GM18502 (cell line): ENCODE measurements around the gene NOS2.
A peak's percentile ranks its signal among the peaks of the same experiment; 100 is the strongest.
"Not testable (repeated sequence)": the region's sequence is repeated elsewhere in the genome, so short reads cannot be mapped to it uniquely, and the experiment has no call there.

Source experiments
- ATAC-seq: cut with Tn5 transposase; IDR thresholded peaks from one replicate; pipeline ENCODE4 v1.9.1; 2021; ENCODE audit warnings: mild to moderate bottlenecking; ENCODE audit not compliant: unreplicated experiment, poor library complexity

The NOS2 gene

DNA sequence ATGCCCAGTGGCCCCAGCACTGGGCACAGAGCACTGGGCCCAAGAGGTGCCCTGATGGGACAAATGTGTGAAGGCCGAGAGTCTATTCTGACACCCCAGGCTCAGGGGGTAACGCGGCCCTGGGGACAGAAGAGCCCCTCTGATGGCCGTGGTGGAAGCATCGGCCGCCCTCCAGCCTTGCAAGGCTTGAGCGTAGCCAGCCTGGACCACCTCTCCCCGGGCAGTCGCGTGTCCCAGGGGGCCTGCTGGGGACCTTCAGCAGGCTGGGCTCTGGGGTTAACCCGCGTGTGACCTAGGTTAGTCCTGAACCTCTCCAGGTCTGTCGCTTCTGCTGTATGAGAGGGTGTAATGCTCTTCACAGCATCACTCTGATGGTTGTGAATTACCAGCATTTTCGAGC, 40.8 kb downstream of the NOS2 start:
- no peak for ATAC-seq

DNA sequence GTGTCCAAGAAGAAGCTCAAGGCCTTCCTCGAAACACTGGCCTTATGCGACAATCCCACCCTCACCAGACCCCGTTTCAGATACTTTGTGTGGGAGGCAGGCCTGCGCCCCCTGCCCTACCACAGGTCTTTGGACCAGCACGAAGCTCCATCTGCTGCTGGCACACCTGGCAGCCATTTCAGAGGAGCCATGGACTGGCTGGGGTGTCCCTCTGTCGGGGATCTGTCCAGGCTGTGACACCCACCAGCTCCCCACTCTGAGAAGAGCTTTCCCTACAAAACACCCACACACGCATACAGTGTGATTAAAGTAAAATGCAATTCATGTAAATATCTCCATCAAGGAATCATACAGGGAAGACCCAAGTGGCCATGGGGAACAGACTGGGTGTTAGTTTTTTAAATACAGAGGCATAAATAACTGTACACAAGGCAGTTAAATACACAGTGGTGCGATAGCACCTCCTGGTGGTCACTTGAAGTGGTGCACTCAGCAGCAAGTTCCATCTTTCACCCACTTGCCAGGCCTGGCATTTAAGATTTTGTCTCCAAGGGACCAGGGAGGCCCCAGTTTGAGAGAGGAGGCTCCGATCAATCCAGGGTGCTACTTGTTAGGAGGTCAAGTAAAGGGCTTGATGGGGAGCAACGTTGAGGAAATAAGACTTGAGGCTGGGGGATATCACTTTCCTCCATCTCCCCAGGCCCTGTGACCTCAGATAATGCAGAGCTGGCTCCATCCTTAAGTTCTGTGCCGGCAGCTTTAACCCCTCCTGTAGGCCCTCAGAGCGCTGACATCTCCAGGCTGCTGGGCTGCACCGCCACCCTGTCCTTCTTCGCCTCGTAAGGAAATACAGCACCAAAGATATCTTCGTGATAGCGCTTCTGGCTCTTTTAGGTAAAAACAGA, 43.6 kb downstream of the NOS2 start:
- no peak for ATAC-seq

DNA sequence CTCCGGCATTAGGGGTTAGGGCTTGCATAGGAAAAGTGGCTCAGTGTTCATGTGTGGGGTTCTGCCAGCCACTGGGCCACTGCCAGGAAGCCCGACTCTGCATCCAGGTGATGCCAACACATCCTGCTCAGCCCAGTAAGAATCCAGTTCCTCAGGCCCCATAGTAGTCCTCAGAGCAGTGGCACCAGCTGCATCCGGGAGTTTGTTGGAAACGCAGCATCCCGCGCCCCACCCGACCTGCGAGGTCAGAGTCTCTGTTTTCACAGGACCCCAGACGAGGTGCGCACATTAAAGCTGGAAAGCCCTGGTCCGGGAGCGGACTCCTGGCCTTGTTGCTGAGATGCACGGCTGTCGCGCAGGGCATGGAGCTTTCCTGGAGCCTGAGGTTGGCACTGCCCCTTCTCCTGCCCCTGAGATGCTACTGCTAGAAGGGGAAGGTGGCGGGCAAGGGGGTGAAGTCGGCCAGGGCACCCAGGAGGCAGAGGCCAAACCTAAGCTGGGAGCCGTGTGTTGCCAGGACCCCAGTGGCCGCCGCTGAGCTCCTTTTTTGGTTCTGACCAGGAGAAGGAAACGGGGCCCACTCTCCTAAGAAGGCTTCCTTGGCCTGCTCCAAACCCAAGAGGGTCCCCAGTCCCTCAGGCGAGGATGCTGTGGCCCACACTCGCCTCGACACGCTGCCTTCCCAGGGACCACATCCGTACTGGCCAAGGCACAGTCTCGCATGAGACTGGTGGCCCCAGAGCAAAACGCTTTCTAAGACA, 44.4 kb downstream of the NOS2 start:
- no peak for ATAC-seq

DNA sequence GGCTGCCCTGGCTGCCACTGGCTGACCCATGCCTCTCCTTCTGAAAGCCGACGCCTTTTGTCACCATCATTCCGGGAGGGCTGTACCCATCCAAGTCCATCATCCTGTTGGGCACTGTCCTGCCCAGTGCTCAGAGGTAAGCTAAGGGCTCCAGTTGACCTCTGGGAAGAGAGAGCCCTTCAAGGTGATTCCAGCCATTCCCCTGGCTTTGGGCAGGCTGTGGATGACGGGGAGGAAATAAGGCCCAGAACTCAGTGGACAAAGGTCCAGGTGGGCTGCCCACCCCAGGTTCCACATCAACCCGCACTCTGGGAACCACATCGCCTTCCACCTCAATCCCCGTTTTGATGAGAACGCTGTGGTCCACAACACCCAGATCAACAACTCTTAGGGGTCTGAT, 45.8 kb downstream of the NOS2 start:
- no peak for ATAC-seq

DNA sequence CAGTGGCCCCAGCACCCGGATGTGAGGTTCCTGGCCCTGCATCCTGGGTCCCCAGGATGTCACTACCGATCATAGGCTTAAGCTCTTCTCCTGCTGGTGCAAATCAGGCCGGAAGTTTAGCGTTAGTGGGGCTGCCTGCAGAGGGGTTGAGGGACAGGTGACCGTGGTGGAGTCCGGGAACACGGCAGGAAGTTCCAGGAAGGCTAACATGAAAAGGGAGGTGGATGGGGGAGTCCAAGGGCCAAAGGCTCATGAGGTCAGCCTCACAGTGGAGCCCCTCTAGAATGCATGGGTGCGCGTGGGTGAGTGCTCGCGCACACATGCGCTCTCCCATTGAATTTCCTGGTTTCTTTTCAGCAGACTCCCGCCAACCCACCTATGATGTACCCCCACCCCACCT, 46.6 kb downstream of the NOS2 start:
- ATAC-seq: not testable (repeated sequence)

DNA sequence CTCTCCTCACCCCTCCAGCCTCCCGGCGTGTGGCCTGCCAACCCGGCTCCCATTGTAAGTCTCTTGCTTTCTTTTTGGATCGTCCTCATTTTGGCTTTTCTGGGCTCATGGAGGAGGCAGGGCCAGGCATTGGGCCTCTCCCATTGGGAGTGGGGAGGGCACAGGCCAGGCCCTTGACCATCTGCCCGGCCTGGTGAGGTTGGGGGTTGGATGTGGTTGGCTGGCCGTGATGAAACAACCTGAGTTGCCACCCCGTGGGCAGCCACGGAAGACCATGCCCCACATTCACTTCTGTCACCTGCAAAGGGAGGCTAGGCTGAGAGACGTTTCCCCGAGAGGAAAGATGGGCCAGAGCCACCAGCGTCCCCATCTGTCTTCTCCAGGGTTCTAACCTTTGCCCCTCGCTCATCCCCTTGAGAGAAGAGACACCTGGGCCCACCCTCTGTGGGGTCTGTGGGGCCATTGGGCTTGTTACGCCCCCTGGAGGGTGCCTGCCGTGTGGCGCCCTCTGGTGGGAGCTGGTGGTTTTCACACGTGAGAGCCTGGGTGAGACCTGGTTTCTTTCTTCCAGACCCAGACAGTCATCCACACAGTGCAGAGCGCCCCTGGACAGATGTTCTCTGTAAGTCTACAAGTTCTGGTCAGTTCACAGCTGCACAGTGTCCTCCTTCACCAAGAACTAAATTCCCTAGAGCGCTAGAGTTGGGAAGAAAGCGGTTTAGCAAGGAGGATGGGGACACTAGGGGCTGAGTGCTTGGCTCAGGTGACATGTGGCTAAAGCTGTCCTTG, 47.3 kb downstream of the NOS2 start:
- not testable (repeated sequence) for ATAC-seq

DNA sequence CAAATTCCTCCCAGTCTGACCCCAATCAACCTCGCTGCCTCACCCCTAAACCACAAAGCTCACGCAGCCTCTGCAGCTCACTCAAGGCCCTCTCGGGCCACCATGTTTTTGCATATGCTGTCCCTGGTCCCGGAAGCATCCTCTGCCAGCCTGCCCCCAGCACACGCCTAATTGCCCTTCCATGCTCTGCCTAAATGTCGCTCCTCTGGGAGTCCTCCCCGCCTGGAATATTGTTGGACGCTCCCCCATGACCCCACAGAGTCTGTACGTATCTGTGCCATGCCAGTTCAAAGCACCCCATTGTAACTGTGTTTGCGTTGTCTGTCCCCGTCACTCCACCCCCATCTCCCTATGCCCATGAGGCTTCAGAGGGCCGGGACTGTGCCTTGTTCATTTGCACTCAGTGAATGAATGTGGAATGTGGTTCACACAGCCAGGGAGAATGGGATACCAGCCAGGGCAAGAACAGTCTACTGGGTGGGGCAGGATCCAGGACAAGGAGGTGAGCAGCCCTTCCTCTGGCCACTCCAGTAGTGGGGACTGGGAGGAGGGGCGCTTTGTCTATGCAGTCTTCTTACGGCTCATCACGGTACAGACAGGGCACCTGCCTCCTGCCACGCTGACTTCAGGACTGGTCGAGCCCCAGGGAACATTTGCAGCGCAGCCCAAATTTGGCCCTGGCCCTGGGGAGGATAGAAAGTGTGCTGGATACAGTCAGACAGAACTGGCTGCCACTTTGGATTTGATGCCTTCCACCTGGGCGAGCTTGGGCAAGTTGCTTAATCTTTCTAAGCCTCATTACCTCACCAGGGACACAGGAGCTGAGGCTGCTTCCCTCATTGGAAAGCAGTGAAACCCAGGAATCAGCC, 48.5 kb downstream of the NOS2 start:
- ATAC-seq: no peak

DNA sequence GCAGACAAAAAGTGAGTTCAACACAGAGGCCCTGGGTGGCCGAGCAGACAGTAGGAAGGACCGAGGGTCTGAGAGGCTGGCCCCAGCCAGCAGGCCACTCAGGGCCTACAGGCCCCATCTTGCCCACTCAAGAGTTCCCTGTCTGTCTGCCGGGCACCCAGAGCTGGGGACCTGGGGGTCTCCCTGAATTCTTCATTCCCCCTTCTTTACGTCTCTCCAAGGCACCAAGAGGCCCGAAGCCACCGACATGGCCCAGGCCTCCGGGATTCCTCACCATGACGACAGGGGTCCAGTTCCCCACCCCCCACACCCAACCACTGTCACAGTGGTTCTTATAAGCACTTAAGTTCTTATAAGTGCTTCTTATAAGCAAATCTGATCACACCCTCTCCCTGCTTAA, 49.2 kb downstream of the NOS2 start:
- ATAC-seq: no peak

DNA sequence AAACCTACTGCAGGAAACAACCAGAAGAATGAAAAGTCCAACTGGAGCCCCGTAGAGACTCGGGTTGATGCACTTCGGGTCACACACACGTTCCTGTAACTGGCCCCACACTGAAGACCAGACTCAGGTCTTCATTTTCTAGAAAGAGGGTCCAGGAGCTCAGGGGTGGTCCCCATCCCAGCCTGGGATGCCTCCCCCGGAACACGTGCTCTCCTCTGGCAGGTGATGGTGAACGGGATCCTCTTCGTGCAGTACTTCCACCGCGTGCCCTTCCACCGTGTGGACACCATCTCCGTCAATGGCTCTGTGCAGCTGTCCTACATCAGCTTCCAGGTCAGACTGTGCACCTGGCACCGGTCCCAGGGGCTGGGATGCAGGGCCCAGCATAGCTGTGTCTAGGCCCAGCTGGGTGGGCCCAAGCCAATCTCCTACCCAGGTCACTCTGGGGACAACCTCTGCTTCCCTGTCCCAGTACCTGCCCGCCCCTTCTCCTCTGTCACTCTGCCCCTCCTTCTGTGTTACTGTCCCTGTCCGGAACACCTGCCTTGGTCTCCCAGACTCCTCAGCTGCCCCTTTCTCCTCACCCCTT, 50.7 kb downstream of the NOS2 start:
- ATAC-seq: not testable (repeated sequence)

DNA sequence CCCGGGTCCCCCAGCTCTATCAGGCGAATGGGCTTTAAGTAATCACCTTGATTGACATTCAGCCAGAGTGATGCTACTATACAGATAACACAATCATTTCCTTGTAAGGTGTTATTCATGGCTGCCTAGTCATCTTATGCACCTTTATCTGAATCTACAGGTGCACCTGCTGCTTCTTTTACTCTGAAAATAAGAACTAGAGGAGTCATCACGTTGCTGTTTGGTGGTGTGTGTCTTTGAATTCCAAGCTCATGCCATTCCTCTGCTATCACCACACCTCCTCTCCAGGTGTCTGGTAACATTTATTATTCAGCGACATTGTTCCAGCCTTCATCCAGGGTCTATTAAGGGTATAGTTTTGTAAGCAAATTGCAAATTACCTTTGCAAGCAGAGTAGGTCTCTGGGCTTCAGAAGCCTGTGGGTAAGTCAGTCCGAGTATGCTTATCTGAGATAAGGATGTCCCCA, 51.9 kb downstream of the NOS2 start:
- no peak for ATAC-seq

DNA sequence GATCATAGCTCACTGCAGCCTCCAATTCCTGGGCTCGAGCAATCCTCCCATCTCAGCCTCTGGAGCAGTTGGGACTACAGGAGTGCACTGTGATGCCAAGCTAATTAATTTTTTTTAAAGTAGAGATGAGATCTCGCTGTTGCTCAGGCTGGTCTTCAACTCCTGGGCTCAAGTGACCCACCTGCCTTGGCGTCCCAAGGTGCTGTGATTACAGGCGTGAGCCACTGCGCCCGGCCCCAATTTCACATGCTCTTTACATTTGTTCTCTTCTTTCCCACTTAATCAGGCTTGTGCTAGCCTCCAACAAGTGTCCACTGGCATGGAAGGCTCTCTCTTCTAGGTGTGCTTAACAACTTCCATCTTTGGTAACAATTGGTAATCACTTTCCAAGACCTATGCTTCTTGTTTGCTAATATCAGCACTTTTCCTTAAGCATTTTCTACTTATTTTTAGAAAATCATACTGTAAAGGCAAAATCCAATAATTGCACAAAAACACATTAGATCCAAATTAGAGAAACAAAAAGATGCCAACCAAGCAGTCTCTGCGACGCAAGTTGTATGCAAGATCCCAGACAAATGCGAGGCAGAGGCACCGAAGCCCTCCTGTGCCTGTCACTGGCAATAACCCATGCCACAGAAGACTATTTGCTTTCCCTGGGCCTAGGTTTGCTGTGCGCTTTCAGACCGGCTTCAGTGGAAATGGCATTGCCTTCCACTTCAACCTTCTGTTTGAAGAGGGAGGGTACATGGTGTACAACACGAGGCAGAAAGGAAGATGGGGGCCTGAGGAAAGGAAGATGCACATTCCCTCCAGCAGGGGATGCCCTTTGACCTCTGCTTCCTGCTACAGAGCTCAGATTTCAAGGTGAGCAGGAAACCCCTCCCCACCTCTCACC, 52.6 kb downstream of the NOS2 start:
- ATAC-seq: no peak

DNA sequence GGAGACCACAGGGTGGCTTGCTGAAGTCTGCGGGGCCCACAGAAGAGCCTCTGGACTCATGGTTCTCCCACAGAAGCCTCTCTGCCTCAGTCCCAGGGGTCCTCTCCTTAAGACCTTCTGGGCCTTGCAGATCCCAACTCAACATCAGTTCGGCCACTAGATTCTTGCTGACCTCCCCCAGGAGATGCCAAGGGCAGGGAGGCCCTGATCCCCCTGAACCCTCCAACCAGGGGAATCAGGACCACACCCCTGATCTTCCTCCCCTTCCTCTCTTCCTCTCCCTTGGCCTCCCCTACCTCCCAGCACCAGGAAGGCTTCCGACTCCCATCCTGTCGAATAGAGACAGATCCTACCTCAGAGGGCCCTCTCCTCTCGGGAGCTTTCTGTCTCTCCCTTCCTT, 53.4 kb downstream of the NOS2 start:
- no peak for ATAC-seq

DNA sequence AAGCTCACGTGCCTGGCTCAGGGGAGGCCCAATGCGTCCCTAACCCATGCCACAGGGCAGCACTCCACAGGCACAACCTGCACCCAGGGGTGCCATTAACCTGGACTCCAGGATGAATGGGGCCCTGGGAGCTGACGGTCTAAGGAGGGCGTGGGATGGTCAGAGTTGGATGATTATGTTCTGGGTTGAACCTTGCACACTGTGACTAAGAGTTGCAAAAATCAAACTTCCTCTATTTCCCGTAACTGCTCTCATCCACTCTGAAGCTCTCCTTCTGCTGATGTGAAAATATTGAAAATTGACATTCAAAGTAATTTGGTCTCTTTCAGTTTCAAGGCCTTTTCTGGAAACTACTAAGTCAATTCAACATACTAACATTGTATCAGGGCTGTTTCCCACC, 54.0 kb downstream of the NOS2 start:
- peak; percentile 49 for ATAC-seq

DNA sequence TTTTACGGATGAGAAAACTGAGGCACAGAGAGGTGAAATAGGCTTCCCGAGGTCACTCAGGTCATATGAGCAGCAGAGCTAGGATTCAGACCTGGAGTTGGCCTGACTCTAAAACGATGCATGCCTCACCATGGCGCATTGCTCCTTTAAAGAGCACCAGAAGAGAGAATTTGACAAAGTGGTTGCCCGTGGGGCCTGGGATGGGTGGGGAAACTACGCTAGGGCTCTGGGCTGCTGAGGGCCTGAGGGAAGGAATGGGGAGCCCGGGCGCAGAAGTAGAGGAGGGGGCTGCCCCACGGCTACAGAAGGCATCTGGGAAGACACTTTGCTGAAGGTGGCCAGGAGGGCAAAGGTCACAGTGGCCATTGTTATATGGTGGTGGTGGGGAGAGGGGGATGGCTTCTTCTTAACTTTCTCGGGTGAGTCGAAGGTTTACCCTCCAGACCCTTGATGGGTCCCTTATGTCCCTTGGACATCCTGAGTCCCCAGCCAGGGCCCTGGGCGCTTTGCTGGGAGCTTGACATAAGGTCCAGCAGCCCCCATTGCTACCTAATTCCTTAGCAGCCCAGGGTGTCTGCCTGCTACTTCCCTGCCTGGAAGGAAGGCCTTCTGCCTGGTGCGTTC, 55.0 kb downstream of the NOS2 start:
- not testable (repeated sequence) for ATAC-seq

DNA sequence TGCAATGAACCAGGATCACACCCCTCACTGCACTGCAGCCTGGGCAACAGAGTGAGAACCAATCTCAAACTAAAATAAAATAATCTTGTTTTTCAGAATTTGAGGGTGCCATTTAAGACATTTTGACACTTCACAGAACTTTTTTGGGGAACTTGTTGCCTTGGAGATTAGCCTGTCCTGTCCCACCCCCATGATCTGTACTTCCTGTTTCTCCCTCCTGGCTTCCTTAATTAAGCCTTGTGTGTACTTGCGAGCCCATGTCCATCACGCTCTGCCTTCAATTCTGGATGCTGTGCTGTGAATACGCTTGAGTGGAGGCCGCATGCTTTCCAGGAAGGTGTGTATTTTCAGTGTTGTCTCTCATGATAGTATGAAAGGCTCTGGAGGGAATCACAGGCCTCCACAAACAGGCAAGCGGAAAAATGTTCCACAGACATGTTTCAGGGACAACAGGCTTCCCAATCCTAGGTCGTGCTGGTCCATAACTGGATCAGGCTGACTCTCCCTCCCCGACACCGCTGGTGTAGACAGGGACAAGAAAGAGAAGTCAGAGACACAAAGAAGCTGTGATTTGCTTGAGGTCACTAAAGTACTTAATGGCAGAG, 56.9 kb downstream of the NOS2 start:
- ATAC-seq: no peak

DNA sequence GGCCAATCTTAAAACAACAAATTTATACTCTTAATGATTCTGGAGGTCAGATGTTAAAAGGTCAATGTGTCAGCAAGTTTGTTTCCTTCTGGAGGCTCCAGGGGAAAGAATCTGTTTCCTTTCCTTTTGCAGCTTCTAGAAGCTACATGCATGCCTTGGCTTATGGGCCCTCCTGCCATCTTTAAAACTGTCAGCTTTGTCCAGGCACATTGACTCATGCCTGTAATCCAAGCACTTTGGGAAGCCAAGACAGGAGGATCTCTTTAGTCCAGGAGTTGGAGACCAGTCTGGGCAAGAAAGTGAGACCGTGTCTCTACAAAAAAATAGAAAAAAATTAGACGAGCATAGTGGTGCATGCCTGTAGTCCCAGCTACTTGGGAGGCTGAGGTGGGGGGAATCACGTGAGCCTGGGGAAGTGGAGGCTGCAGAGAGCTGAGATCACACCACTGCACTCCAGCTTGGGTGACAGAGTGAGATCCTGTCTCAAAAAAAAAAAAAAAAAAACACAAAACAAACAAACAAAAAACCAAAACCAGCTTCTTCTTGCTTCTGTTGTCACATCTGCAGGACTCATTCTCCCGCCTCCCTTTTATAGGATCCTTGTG, 58.3 kb downstream of the NOS2 start:
- ATAC-seq: no peak

DNA sequence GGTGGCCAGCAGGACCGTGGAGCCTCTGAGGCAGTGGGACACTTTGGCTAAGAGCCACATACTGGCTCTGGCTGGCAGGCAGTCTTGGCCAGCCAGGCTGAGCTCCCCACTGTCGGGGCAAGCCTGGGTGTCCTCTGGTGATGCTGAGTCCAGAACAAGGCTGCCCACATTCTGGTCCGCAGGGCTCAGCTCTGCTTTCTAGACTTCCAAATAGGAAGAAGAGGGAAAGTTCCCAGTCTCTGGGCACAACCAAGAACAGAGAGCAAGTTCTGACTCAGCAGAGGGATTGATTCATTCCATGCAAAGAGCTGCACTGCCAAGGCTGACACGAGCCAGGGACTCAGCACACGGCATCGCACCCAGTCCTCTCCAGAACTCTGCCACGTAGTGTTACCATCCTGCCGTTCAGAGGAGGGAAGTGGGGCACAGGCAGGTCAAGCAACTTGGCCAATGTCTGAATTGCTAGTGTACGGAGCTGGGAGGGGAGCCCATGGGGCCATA, 58.9 kb downstream of the NOS2 start:
- no peak for ATAC-seq
